Choroid plexus epithelial cell (primary cell): ENCODE data around the gene ENTREP1.
"Not testable (repeated sequence)": the region's sequence is repeated elsewhere in the genome, so short reads cannot be mapped to it uniquely, and the experiment has no call there.

Experiments
- DNase-seq: peaks from one replicate; pipeline ENCODE4 v3.0.0-alpha.2; 2010; ENCODE audit warnings: low read depth
- H3K4me3 ChIP-seq: 2 replicates; pipeline ENCODE4 v1.5.1; 2011; ENCODE audit warnings: low read depth, mild to moderate bottlenecking, control low read depth, low read length, moderate library complexity
- CTCF ChIP-seq: conservative IDR thresholded peaks from 2 replicates; pipeline ENCODE4 v1.5.1; 2011; ENCODE audit warnings: low read depth, mild to moderate bottlenecking, control low read depth, inconsistent platforms, low read length, moderate library complexity

ENTREP1 gene

GRCh38 chr9:69397384-69398214 is 72.6 kb downstream of the ENTREP1 start:
- H3K4me3 ChIP-seq: no peak overlapping the region
- no peak for TF ChIP-seq CTCF
- no peak for DNase-seq

GRCh38 chr9:69400470-69400869 is 75.5 kb downstream of the ENTREP1 start:
- H3K4me3 ChIP-seq: no peak overlapping the region
- no peak for TF ChIP-seq CTCF
- no peak for DNase-seq

DNA sequence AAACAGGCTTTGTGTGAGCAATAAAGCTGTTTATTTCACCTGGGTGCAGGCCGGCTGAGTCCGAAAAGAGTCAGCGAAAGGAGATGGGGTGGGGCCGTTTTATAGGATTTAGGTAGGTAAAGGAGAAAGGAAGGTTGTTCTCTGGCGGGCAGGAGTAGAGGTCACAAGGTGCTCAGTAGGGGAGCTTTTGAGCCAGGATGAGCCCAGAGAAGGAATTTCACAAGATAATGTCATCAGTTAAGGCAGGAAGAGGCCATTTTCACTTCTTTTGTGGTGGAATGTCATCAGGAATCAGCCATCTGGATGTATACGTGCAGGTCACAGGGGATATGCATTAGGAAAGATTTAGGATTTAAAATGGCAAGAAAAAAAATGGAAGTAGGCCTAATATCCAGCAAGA is 84.9 kb downstream of the ENTREP1 start:
- not testable (repeated sequence) for H3K4me3 ChIP-seq, DNase-seq

GRCh38 chr9:69411246-69411645 is 86.2 kb downstream of the ENTREP1 start:
- no peak overlapping the region for H3K4me3 ChIP-seq
- no peak for DNase-seq
- no peak for TF ChIP-seq CTCF

GRCh38 chr9:69411931-69412740 is 87.1 kb downstream of the ENTREP1 start:
- TF ChIP-seq CTCF: no peak
- peak overlapping the region; percentile 5 for H3K4me3 ChIP-seq
- DNase-seq: no peak

GRCh38 chr9:69412741-69413150 is 87.7 kb downstream of the ENTREP1 start:
- no peak overlapping the region for H3K4me3 ChIP-seq
- peak; percentile 74 for DNase-seq
- peak; percentile 82 for TF ChIP-seq CTCF

- TF ChIP-seq CTCF: no peak
- H3K4me3 ChIP-seq: no peak overlapping the region
- no peak for DNase-seq
Measured at GRCh38 chr9:69420611-69421270, 95.7 kb downstream of the ENTREP1 start.
